DMS53 treated with DMSO at 0.1 percent for 48 hours (cell line): ENCODE results near the gene ARHGEF1.

ENCODE experiments used
- DNase-seq: peaks from one replicate; lab custom pipeline; 2025; ENCODE audit not compliant: unreplicated experiment; lab: John Stamatoyannopoulos, UW

ARHGEF1 gene

GRCh38 chr19:41882568-41883462 lies at the start of gene ARHGEF1:
ARHGEF1 (plus strand) TSS chr19:41883184; CDS start chr19:41888083, 4,899 bp downstream.
- no peak for DNase-seq

GRCh38 chr19:41837981-41838708 lies 44.8 kb upstream of the ARHGEF1 start:
- DNase-seq: no peak

- DNase-seq: no peak
Measured at GRCh38 chr19:41839211-41839610, 43.8 kb upstream of the ARHGEF1 start.

GRCh38 chr19:41843371-41843770 lies 39.6 kb upstream of the ARHGEF1 start:
- no peak for DNase-seq

- DNase-seq: peak; percentile 25
Measured at GRCh38 chr19:41844601-41845000, 38.4 kb upstream of the ARHGEF1 start, which contains the start of gene LYPD4. LYPD4 (minus strand) TSS chr19:41844683; CDS start chr19:41839285, 5,398 bp downstream.

- DNase-seq: no peak
Measured at GRCh38 chr19:41845001-41845050, 38.2 kb upstream of the ARHGEF1 start, which contains the start of gene DMRTC2. DMRTC2 (plus strand) TSS chr19:41845042; CDS start chr19:41847429, 2,387 bp downstream.

- DNase-seq: no peak
Measured at GRCh38 chr19:41845051-41845590, 37.9 kb upstream of the ARHGEF1 start.

- no peak for DNase-seq
Measured at GRCh38 chr19:41847351-41848105, 35.5 kb upstream of the ARHGEF1 start.

- DNase-seq: no peak
Measured at GRCh38 chr19:41848666-41849065, 34.3 kb upstream of the ARHGEF1 start.

- DNase-seq: no peak
Measured at GRCh38 chr19:41849067-41849466, 33.9 kb upstream of the ARHGEF1 start.

- no peak for DNase-seq
Measured at GRCh38 chr19:41850381-41850780, 32.6 kb upstream of the ARHGEF1 start.

- no peak for DNase-seq
Measured at GRCh38 chr19:41851456-41851855, 31.5 kb upstream of the ARHGEF1 start.

- no peak for DNase-seq
Measured at GRCh38 chr19:41853344-41853743, 29.6 kb upstream of the ARHGEF1 start.

GRCh38 chr19:41853768-41854167 lies 29.2 kb upstream of the ARHGEF1 start:
- no peak for DNase-seq

GRCh38 chr19:41859213-41859617 lies 23.8 kb upstream of the ARHGEF1 start:
- no peak for DNase-seq

- peak; percentile 96 for DNase-seq
Measured at GRCh38 chr19:41859618-41860418, 23.2 kb upstream of the ARHGEF1 start, which contains the start of gene RPS19. RPS19 (plus strand) TSS chr19:41860255; CDS start chr19:41860775, 520 bp downstream.

GRCh38 chr19:41860419-41861115 lies 22.4 kb upstream of the ARHGEF1 start:
- DNase-seq: no peak

- no peak for DNase-seq
Measured at GRCh38 chr19:41861116-41861768, 21.7 kb upstream of the ARHGEF1 start.

- DNase-seq: no peak
Measured at GRCh38 chr19:41861846-41862245, 21.1 kb upstream of the ARHGEF1 start.
